ENCODE measurements around the gene KHSRP.

Gene KHSRP

DNA sequence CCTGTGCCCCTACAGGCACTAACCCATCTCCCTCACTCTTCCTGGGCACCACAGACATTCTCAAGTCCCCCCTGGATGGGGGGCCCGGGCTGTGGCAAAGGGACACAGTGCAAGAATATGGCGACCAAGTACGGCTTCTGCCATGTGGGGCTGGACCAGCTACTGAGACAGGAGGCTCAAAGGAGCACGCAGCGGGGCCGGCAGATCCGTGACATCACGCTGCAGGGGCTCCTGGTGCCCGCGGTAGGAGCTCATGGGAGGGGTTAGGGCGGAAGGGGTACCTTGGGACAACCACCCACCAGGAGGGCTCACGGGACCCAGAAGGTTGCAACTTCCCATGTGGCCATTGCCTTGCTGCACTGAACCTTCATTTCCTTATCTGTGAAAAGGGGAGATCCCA lies 28.3 kb downstream of the KHSRP start:
- H3K4me2 ChIP-seq (ENCODE audit: low read depth, low read length, poor library complexity, severe bottlenecking): no peak overlapping the region
- no peaks in the 10 kb centered on the region for H3K9me2 ChIP-seq (replicated peaks; ENCODE audit: low read depth, low read length)
- H3K79me2 ChIP-seq (ENCODE audit: insufficient read depth, low read length): peaks cover 16% of the 10 kb centered on the region
- H2AFZ ChIP-seq (ENCODE audit: low read length): no peak overlapping the region
- no peaks in the 10 kb centered on the region for H3F3A ChIP-seq (ENCODE audit: low read depth)
- peaks cover 13% of the 10 kb centered on the region for H3K4me1 ChIP-seq (ENCODE audit: insufficient read depth, low read length, poor library complexity, severe bottlenecking)
- H3K27me3 ChIP-seq (ENCODE audit: insufficient read depth, low read length, poor library complexity, severe bottlenecking): no peaks in the 10 kb centered on the region
- no peak overlapping the region for H3K9ac ChIP-seq (ENCODE audit: low read depth, low read length, poor library complexity, severe bottlenecking)
- TF ChIP-seq EZH2phosphoT487 (IDR thresholded peaks at IDR 0.05; ENCODE audit: borderline replicate concordance): no peak
- TF ChIP-seq, protein P1, sequence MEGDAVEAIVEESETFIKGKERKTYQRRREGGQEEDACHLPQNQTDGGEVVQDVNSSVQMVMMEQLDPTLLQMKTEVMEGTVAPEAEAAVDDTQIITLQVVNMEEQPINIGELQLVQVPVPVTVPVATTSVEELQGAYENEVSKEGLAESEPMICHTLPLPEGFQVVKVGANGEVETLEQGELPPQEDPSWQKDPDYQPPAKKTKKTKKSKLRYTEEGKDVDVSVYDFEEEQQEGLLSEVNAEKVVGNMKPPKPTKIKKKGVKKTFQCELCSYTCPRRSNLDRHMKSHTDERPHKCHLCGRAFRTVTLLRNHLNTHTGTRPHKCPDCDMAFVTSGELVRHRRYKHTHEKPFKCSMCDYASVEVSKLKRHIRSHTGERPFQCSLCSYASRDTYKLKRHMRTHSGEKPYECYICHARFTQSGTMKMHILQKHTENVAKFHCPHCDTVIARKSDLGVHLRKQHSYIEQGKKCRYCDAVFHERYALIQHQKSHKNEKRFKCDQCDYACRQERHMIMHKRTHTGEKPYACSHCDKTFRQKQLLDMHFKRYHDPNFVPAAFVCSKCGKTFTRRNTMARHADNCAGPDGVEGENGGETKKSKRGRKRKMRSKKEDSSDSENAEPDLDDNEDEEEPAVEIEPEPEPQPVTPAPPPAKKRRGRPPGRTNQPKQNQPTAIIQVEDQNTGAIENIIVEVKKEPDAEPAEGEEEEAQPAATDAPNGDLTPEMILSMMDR (conservative IDR thresholded peaks at IDR 0.05; ENCODE audit: low read length): no peak
- H3K9me3 ChIP-seq (ENCODE audit: insufficient read depth, low read depth, low read length): no peaks in the 10 kb centered on the region
- H3K4me3 ChIP-seq (ENCODE audit: low read length, poor library complexity, severe bottlenecking): no peak overlapping the region
- no peaks in the 10 kb centered on the region for H4K20me1 ChIP-seq (ENCODE audit: insufficient read depth, low read length, poor library complexity, severe bottlenecking)
- H3K36me3 ChIP-seq (ENCODE audit: insufficient read depth, low read length): no peaks in the 10 kb centered on the region

DNA sequence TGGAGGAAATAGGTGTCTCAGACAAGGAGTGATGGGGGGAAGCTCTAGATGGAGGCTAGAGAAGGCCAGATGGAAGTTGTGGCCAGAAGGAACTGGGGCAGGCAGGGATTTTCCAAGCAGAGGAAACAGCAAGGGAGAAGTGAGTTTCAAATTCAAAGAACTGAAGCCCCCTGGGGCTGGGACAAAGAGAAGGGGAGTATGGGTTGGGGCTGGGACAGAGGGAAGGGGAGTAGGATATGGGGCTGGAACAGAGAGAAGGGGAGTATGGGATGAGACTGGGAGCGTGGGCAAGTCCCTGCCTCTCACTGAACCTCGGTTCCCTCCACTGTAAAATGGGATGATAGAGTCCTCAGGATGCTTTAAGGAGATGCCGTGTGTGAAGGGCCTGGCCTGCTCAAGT lies 29.8 kb downstream of the KHSRP start:
- Histone ChIP-seq H3K4me2 (ENCODE audit: low read depth, low read length, poor library complexity, severe bottlenecking) (no peak overlapping the region), H3F3A (ENCODE audit: low read depth) (no peaks in the 10 kb centered on the region), H3K36me3 (ENCODE audit: insufficient read depth, low read length) (no peaks in the 10 kb centered on the region), H4K20me1 (ENCODE audit: insufficient read depth, low read length, poor library complexity, severe bottlenecking) (no peaks in the 10 kb centered on the region), H3K4me3 (ENCODE audit: low read length, poor library complexity, severe bottlenecking) (no peak overlapping the region), H2AFZ (ENCODE audit: low read length) (no peak overlapping the region), H3K79me2 (ENCODE audit: insufficient read depth, low read length) (peaks cover 21% of the 10 kb centered on the region), H3K9ac (ENCODE audit: low read depth, low read length, poor library complexity, severe bottlenecking) (no peak overlapping the region), H3K9me3 (ENCODE audit: insufficient read depth, low read depth, low read length) (no peaks in the 10 kb centered on the region), H3K9me2 (replicated peaks; ENCODE audit: low read depth, low read length) (no peaks in the 10 kb centered on the region), H3K4me1 (ENCODE audit: insufficient read depth, low read length, poor library complexity, severe bottlenecking) (peaks cover 13% of the 10 kb centered on the region), H3K27me3 (ENCODE audit: insufficient read depth, low read length, poor library complexity, severe bottlenecking) (no peaks in the 10 kb centered on the region)
- TF ChIP-seq, protein P1 (conservative IDR thresholded peaks at IDR 0.05; ENCODE audit: low read length): no peak
- no peak for TF ChIP-seq EZH2phosphoT487 (IDR thresholded peaks at IDR 0.05; ENCODE audit: borderline replicate concordance)

DNA sequence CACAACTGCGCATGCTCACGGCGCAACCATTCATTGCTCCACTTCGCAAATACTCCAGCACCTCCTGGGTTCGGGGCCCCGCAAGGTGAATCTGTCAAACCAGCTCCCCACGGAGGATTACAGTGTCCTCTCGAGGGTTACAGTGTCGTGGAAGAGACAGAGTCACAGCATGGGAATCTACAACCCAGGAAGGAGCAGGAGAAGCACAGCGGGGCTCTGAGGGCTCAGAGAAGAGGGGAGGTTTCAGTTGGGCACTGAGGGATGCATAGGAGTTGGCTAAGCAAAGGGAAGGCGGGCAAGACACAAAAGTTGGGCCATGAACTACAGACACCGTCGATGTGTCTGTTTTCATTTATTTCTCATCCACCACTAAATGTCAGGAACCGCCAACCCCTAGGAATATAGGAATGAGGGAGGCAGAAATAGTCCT lies 30.6 kb downstream of the KHSRP start:
- Histone ChIP-seq H3F3A (ENCODE audit: low read depth) (no peaks in the 10 kb centered on the region), H3K27me3 (ENCODE audit: insufficient read depth, low read length, poor library complexity, severe bottlenecking) (no peaks in the 10 kb centered on the region), H3K4me2 (ENCODE audit: low read depth, low read length, poor library complexity, severe bottlenecking) (peak overlapping the region; percentile 99), H3K9ac (ENCODE audit: low read depth, low read length, poor library complexity, severe bottlenecking) (peak overlapping the region; percentile 93), H3K4me3 (ENCODE audit: low read length, poor library complexity, severe bottlenecking) (peak overlapping the region; percentile 81), H3K9me3 (ENCODE audit: insufficient read depth, low read depth, low read length) (no peaks in the 10 kb centered on the region), H4K20me1 (ENCODE audit: insufficient read depth, low read length, poor library complexity, severe bottlenecking) (no peaks in the 10 kb centered on the region), H3K79me2 (ENCODE audit: insufficient read depth, low read length) (peaks cover 28% of the 10 kb centered on the region), H3K4me1 (ENCODE audit: insufficient read depth, low read length, poor library complexity, severe bottlenecking) (peaks cover 13% of the 10 kb centered on the region), H2AFZ (ENCODE audit: low read length) (peak overlapping the region; percentile 97), H3K36me3 (ENCODE audit: insufficient read depth, low read length) (no peaks in the 10 kb centered on the region), H3K9me2 (replicated peaks; ENCODE audit: low read depth, low read length) (no peaks in the 10 kb centered on the region)
- TF ChIP-seq EZH2phosphoT487 (IDR thresholded peaks at IDR 0.05; ENCODE audit: borderline replicate concordance): no peak
- TF ChIP-seq, protein P1 (conservative IDR thresholded peaks at IDR 0.05; ENCODE audit: low read length): no peak
